GM21576 (cell line): ENCODE results near the gene COL6A2.
"Not testable (repeated sequence)": the region's sequence is repeated elsewhere in the genome, so short reads cannot be mapped to it uniquely, and the experiment has no call there.

ENCODE experiments used
- ATAC-seq: cut with Tn5 transposase; IDR thresholded peaks from one replicate; pipeline ENCODE4 v1.9.1; 2021; ENCODE audit warnings: mild to moderate bottlenecking, moderate library complexity; ENCODE audit not compliant: unreplicated experiment

The COL6A2 gene

GRCh38 chr21:46092811-46093667 lies 4.9 kb upstream of the COL6A2 start:
- ATAC-seq = no peak

GRCh38 chr21:46093668-46094400 lies 4.1 kb upstream of the COL6A2 start:
- no peak for ATAC-seq

- no peak for ATAC-seq
These were observed 3.4 kb upstream of the COL6A2 start for GRCh38 chr21:46094401-46095082.

GRCh38 chr21:46095083-46095719 lies 2.7 kb upstream of the COL6A2 start:
- ATAC-seq = no peak

- no peak for ATAC-seq
These were observed 1.9 kb upstream of the COL6A2 start for GRCh38 chr21:46095814-46096595.

GRCh38 chr21:46096596-46097335 lies 1.1 kb upstream of the COL6A2 start:
- no peak for ATAC-seq

GRCh38 chr21:46098303-46099141 lies 610 bp downstream of the COL6A2 start:
- ATAC-seq = no peak

- no peak for ATAC-seq
These were observed 1.6 kb downstream of the COL6A2 start for GRCh38 chr21:46099476-46099875.

GRCh38 chr21:46100020-46100419 lies 2.1 kb downstream of the COL6A2 start:
- ATAC-seq = no peak

- no peak for ATAC-seq
These were observed 2.5 kb downstream of the COL6A2 start for GRCh38 chr21:46100426-46100825.

GRCh38 chr21:46100906-46101305 lies 3.0 kb downstream of the COL6A2 start:
- no peak for ATAC-seq

- no peak for ATAC-seq
These were observed 6.2 kb downstream of the COL6A2 start for GRCh38 chr21:46104104-46104503.

GRCh38 chr21:46107376-46107775 lies 9.5 kb downstream of the COL6A2 start:
- ATAC-seq = not testable (repeated sequence)

GRCh38 chr21:46108827-46109312 lies 11.0 kb downstream of the COL6A2 start:
- ATAC-seq = no peak

- ATAC-seq = no peak
These were observed 11.7 kb downstream of the COL6A2 start for GRCh38 chr21:46109313-46110221.

- ATAC-seq = no peak
These were observed 12.7 kb downstream of the COL6A2 start for GRCh38 chr21:46110499-46111192.

- no peak for ATAC-seq
These were observed 13.3 kb downstream of the COL6A2 start for GRCh38 chr21:46111193-46111571.
